GM18526 (cell line): Measurements from ENCODE around the gene OVOL2.

Source experiments
- POLR2A ChIP-seq: IDR thresholded peaks from 3 replicates; pipeline ENCODE4 v1.6.1; 2011; ENCODE audit not compliant: insufficient read length; ENCODE audit errors: extremely low read depth

Gene OVOL2

DNA sequence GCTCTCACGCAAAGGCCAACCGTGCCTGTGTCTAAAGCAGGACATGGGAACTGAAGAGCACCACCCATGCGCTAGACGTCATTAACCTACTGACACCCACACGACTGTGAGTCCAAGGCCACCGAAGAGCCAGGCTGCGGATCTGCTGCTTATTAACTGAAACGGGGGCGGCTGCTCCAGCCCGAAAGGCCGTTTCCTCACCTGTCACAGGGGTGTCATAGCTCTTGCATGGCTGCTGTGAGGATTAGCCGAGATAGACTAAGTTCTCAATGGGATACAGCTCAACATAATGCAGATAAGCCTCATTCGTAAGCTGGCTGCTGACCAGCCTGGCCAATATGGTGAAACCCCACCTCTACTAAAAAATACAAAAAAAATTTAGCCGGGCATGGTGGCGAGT, 26.7 kb downstream of the OVOL2 start:
- no peak for TF ChIP-seq POLR2A

- no peak for TF ChIP-seq POLR2A
Observed at GRCh38 chr20:18030020-18030419, 27.7 kb downstream of the OVOL2 start.

- no peak for TF ChIP-seq POLR2A
Observed at GRCh38 chr20:18024606-18025127, 33.0 kb downstream of the OVOL2 start.

- no peak for TF ChIP-seq POLR2A
Observed at GRCh38 chr20:18020931-18021330, 36.8 kb downstream of the OVOL2 start.

DNA sequence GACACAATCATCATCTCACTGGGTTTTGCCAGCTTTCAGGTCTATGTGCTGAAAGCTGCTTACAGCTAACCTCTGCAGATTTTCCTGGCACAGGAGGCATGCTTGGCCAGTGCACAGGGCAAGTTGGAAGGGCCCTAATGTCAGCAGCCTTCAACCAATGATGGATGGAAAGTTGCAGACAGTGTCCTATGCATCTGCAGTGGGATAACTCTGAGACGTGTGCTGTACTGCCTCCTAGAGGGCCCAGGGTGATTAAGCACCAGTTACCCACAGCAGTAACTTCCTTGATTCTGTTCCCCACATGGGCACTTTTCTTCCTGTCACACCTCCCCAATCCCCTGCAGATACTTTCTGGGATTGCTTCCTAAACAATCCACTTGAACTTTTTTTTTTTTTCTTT, 38.6 kb downstream of the OVOL2 start:
- no peak for TF ChIP-seq POLR2A

DNA sequence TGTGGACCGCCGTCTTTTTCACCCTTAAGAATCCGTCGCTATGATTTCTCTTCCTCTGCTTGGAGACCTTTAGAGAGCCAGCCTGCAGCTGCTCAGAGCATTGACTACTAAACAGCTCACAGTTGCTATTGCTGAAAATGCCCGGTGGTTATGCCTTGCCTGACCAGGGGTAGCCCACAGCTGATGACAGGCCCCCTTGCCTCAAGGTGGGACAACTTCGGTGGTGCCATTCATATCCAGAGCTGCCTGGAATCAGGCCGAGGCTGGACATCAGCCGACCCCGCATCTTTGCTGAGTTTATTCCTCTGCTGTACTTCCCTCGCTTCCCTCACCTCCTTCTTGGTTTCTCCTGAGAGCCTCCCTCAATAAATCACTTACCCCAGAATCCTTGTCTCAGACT, 39.6 kb downstream of the OVOL2 start:
- no peak for TF ChIP-seq POLR2A

DNA sequence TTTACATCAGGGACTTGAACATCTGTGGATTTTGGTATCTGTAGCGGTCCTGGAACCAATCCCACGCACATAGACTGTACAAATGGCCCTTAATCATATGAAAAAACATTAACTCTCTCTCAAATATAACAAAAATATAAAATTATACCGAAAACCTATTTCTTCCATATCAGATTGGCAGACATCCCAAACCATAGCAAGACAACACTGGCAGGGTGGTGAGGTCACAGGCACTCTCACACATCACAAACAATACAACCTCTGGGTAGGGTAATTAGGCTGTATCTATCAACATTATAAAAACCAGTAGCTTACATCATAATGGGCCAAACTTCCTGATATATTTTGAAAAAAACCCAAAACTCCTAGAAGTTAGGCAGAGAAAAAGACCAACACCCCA, 40.9 kb downstream of the OVOL2 start:
- TF ChIP-seq POLR2A: no peak

DNA sequence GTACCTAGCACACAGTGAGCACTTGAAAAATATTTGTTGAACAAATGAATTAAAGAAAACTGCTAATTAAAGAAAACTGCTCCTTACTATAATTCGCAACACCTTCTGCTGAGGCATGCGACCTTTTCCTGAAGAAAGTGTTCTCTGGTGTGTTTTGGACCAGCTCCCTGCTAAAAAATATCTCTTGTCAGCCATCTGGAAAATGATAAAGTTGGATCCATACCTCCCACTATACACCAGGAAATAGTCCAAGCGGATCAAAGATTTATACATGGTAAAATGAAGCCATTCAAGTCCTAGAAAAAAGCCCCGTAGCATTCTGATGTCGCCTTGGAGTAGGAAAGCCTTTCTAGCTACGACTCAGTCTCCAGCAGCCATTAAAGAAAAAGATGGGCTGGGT, 43.3 kb downstream of the OVOL2 start:
- no peak for TF ChIP-seq POLR2A

DNA sequence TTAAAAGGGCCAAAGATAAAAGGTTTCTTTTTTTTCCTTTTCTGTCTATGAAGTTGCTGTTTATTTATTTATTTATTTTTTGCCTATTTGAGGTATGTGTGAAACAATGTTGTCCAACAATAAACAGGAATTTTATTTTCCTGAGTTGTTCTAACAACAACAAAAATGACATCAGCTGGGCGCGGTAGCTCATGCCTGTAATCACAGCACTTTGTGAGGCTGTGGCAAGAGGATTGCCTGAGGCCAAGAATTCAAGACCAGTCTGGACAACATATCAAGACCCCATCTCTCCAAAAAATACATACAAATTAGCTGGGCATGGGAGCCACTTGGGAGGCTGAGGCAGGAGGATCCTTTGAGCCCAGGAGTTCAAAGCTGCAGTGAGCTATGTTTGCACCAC, 44.8 kb downstream of the OVOL2 start:
- no peak for TF ChIP-seq POLR2A

GRCh38 chr20:18011951-18012645, 45.6 kb downstream of the OVOL2 start:
- no peak for TF ChIP-seq POLR2A

DNA sequence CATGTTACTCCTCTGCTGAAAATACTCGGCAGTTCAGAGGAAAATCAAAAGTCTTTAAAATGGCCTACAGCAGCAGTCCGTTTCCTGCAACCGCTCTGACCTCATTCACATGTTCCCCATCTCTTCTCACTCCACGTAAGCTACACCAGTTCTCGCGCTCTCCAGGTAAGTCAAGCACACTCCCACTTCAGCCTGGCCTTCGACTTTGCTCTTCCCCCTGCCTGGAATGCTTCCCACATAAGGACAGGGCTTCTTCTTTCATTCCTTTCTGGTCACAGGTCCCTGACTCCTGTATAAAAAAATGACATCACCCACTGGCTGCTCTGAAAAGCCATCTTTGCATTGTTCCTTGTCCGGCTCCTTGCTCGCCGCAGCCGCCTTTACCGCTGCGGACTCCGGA, 46.2 kb downstream of the OVOL2 start:
- no peak for TF ChIP-seq POLR2A

GRCh38 chr20:18009116-18009515, 48.6 kb downstream of the OVOL2 start:
- no peak for TF ChIP-seq POLR2A

GRCh38 chr20:18007534-18008292, 50.0 kb downstream of the OVOL2 start:
- TF ChIP-seq POLR2A: no peak

DNA sequence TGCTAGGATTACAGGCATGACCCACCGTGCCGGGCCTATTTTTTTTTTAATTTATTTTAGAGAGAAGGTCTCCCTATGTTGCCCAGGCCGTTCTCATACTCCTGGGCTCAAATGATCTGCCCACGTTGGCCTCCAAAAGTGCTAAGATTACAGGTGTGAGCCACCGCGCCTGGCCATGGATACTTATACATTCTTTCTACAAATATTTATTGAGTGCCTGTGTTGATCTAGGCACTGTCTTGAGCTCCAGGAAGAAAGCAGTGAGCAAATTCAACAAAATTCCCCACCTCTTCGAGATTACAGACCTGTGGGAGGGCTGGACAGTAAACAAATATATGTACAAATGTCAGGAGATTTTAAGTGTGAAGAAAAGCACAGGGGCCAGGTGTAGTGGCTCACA, 51.0 kb downstream of the OVOL2 start:
- TF ChIP-seq POLR2A: no peak

DNA sequence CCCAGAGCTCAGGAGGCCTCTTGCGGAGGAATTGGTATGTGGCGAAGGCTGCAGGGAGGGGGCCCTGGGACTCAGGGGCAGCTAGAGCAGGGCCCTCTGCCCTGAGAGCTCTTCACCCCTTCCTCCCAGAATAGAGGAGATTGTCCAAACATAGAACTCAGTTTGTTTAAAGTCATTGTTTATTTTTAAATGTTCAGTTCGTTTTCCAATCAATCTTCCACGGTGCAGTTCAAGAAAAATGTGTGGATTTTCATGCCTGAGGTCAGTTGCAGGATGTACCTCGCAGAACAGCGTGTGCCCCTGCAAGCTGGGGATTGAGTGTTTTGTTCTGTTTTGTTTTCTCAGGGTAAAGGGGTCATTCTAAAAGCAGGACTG, 51.7 kb downstream of the OVOL2 start:
- no peak for TF ChIP-seq POLR2A

DNA sequence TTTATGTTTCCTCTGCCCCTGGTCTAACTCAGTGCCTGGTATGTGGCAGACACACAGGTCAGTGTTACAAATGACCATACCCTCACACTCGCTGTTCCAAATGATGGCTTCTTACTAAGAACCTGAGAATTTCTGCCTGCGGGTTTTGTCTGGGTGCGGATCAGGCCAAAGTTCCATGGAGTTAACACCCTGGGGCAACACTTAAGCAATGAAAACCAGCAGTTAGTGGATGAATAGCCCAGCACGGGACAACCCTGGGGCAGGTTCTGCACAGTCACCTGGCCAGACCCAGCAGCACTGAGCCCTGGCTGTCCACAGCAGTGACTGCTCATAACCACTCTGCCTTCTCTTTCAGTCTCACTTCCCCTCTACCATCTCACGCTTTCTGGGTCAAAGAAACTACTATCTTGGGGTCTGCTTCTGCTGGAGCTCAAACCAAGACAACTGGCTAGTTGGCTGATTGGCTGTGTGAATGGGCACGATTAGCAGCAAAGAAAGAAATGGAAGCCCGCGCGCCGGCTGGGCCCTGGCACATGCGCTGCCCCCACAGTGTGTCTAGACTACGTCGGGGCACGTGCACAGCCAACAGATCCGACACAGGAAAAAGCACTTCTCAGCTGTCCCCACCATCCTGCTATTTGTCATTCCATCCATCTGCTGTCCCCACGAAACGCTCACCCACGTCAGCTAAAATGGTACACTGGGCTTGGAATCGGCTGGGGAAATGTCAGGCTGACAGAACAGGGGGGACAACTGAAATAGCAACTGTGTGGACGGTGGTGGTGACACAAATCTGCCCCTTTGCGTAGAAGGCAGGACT, 52.3 kb downstream of the OVOL2 start:
- no peak for TF ChIP-seq POLR2A
